DOHH2 (cell line): ENCODE data around the gene HPCAL4.

ENCODE experiments used
- CTCF ChIP-seq: fragments of 200-600 bp; sonication (generic); IDR thresholded peaks from one replicate; pipeline ENCODE4 v1.5.1; 2014; ENCODE audit warnings: antibody characterized with exemption, mild to moderate bottlenecking, low read depth, low read length; ENCODE audit not compliant: poor library complexity, severe bottlenecking
- EZH2phosphoT487 ChIP-seq: fragments of 200-600 bp; sonication (generic); IDR thresholded peaks from 2 replicates; pipeline ENCODE4 v1.6.1; 2017; ENCODE audit warnings: borderline replicate concordance, mild to moderate bottlenecking, antibody characterized with exemption, low read length, moderate library complexity, mixed read lengths

GRCh38 chr1:39662861-39663260 is 28.4 kb downstream of the HPCAL4 start:
- no peak for TF ChIP-seq CTCF
- TF ChIP-seq EZH2phosphoT487, result no peak
